HepG2 (cell line): ENCODE data around the gene POLG2. TPM values are rescaled to one million over a fixed set of nuclear protein-coding genes. Genes with fewer than 3 reads are reported as not detected.

Experiments
- CC2D1A ChIP-seq: sonication (generic); formaldehyde crosslinking; IDR thresholded peaks from 2 replicates; pipeline ENCODE4 v1.8.1; 2023; ENCODE audit warnings: mild to moderate bottlenecking, missing genetic modification reagents
- HIVEP1 ChIP-seq: sonication (generic); formaldehyde crosslinking; IDR thresholded peaks from 2 replicates; pipeline ENCODE4 v1.4.0; 2020; ENCODE audit warnings: mild to moderate bottlenecking, missing genetic modification reagents
- HNF4A ChIP-seq: sonication (generic); formaldehyde crosslinking; IDR thresholded peaks from 2 replicates; pipeline ENCODE4 v1.4.0; 2020; ENCODE audit warnings: missing genetic modification reagents
- HOXA9 ChIP-seq: sonication (generic); formaldehyde crosslinking; IDR thresholded peaks from 2 replicates; pipeline ENCODE4 v1.8.1; 2022; ENCODE audit warnings: missing genetic modification reagents, mild to moderate bottlenecking, moderate library complexity, borderline replicate concordance
- IKZF1 ChIP-seq: fragments of 450-650 bp; IDR thresholded peaks from 2 replicates; pipeline ENCODE4 v1.7.1; 2016
- NCOR1 ChIP-seq: fragments of 200-600 bp; sonication (generic); IDR thresholded peaks from 2 replicates; pipeline ENCODE4 v1.7.0; 2017; ENCODE audit warnings: antibody characterized with exemption, low read length, borderline replicate concordance
- REL ChIP-seq: sonication (generic); formaldehyde crosslinking; conservative IDR thresholded peaks from 2 replicates; pipeline ENCODE4 v1.8.0; 2022; ENCODE audit warnings: mild to moderate bottlenecking, missing genetic modification reagents, moderate library complexity
- TGIF2 ChIP-seq: IDR thresholded peaks from 2 replicates; pipeline ENCODE4 v1.6.1; 2016; ENCODE audit warnings: control low read depth, missing compliant biosample characterization
- ZBTB7B ChIP-seq: sonication (generic); formaldehyde crosslinking; IDR thresholded peaks from 2 replicates; pipeline ENCODE4 v1.4.0; 2020; ENCODE audit warnings: missing genetic modification reagents
- ZNF205 ChIP-seq: IDR thresholded peaks from 2 replicates; pipeline ENCODE4 v1.6.1; 2018; ENCODE audit warnings: missing biosample characterization, missing genetic modification reagents
- ZNF207 ChIP-seq: fragments of 450-650 bp; IDR thresholded peaks from 2 replicates; pipeline ENCODE4 v1.6.1; 2016; ENCODE audit warnings: antibody characterized with exemption, borderline replicate concordance
- ZNF329 ChIP-seq: sonication (generic); formaldehyde crosslinking; IDR thresholded peaks from 2 replicates; pipeline ENCODE4 v1.9.0; 2021; ENCODE audit warnings: low read depth, mild to moderate bottlenecking, missing genetic modification reagents
- ZNF354B ChIP-seq: sonication (generic); formaldehyde crosslinking; IDR thresholded peaks from 2 replicates; pipeline ENCODE4 v1.8.0; 2022; ENCODE audit warnings: mild to moderate bottlenecking, missing genetic modification reagents
- ZNF382 ChIP-seq: sonication (generic); formaldehyde crosslinking; IDR thresholded peaks from 2 replicates; pipeline ENCODE4 v1.5.0; 2020; ENCODE audit warnings: missing genetic modification reagents, mild to moderate bottlenecking, borderline replicate concordance
- ZNF549 ChIP-seq: sonication (generic); formaldehyde crosslinking; IDR thresholded peaks from 2 replicates; pipeline ENCODE4 v1.5.0; 2020; ENCODE audit warnings: missing genetic modification reagents
- ZNF674 ChIP-seq: sonication (generic); formaldehyde crosslinking; IDR thresholded peaks from 2 replicates; pipeline ENCODE4 v1.5.0; 2020; ENCODE audit warnings: low read depth, mild to moderate bottlenecking, missing genetic modification reagents
- ZNF746 ChIP-seq: sonication (generic); formaldehyde crosslinking; IDR thresholded peaks from 2 replicates; pipeline ENCODE4 v1.8.0; 2022; ENCODE audit warnings: mild to moderate bottlenecking, missing genetic modification reagents
- ZNF761 ChIP-seq: sonication (generic); formaldehyde crosslinking; conservative IDR thresholded peaks from 2 replicates; pipeline ENCODE4 v1.4.0; 2020; ENCODE audit warnings: mild to moderate bottlenecking, missing genetic modification reagents
- ZNF772 ChIP-seq: sonication (generic); formaldehyde crosslinking; IDR thresholded peaks from 2 replicates; pipeline ENCODE4 v1.5.0; 2020; ENCODE audit warnings: mild to moderate bottlenecking, missing genetic modification reagents
- ZSCAN20 ChIP-seq: sonication (generic); formaldehyde crosslinking; IDR thresholded peaks from 2 replicates; pipeline ENCODE4 v1.4.0; 2020; ENCODE audit warnings: missing genetic modification reagents, mild to moderate bottlenecking, borderline replicate concordance
- ZSCAN29 ChIP-seq: sonication (generic); formaldehyde crosslinking; conservative IDR thresholded peaks from 2 replicates; pipeline ENCODE4 v1.4.0; 2020; ENCODE audit warnings: mild to moderate bottlenecking, missing genetic modification reagents
- polyA plus RNA-seq, 8 experiments: library from polyadenylated mRNA; depleted of rRNA in 3 of 8; stranded (reverse) in 7 of 8; unstranded in 1 of 8; fragments of >200 nt; fragmentation: Illumina TruSeq in 4 of 8; extraction: Trizol in 4 of 8; gene quantifications; 2 replicates each; pipeline versions ENCODE4 v1.2.1 to v1.2.3, GENCODE V29; 2011 to 2016; ENCODE audit warnings: low read depth in 4 of 8, missing spikeins in 1 of 8, mixed read lengths in 1 of 8; ENCODE audit not compliant: insufficient read depth in 1 of 8
- total RNA-seq, 5 experiments: library from RNA; depleted of rRNA; stranded (reverse); fragments of >200 nt; fragmentation: Illumina TruSeq; extraction: Trizol; gene quantifications; 2 replicates each; pipeline ENCODE4 v1.2.3, GENCODE V29; 2016; ENCODE audit warnings: low read depth in 1 of 5
- TF ChIP-seq, protein P1 (sequence below): sonication (generic); formaldehyde crosslinking; IDR thresholded peaks from 2 replicates; pipeline ENCODE4 v1.4.0; 2020; ENCODE audit warnings: mild to moderate bottlenecking, missing genetic modification reagents
- TF ChIP-seq, protein P2 (sequence below): sonication (generic); formaldehyde crosslinking; IDR thresholded peaks from 2 replicates; pipeline ENCODE4 v1.8.1; 2022; ENCODE audit warnings: mild to moderate bottlenecking, missing genetic modification reagents
- TF ChIP-seq, protein P3 (sequence below): IDR thresholded peaks from 2 replicates; pipeline ENCODE4 v1.6.1; 2016
- TF ChIP-seq, protein P4 (sequence below): sonication (generic); formaldehyde crosslinking; IDR thresholded peaks from 2 replicates; pipeline ENCODE4 v1.4.0; 2020; ENCODE audit warnings: mild to moderate bottlenecking, missing genetic modification reagents

Gene POLG2
- total and polyA plus RNA-seq, 2 of the 13 experiments (the other 11 are each of a cell fraction or from before 2014, with no cell fraction given) = 21.1 to 25.5 TPM

DNA sequence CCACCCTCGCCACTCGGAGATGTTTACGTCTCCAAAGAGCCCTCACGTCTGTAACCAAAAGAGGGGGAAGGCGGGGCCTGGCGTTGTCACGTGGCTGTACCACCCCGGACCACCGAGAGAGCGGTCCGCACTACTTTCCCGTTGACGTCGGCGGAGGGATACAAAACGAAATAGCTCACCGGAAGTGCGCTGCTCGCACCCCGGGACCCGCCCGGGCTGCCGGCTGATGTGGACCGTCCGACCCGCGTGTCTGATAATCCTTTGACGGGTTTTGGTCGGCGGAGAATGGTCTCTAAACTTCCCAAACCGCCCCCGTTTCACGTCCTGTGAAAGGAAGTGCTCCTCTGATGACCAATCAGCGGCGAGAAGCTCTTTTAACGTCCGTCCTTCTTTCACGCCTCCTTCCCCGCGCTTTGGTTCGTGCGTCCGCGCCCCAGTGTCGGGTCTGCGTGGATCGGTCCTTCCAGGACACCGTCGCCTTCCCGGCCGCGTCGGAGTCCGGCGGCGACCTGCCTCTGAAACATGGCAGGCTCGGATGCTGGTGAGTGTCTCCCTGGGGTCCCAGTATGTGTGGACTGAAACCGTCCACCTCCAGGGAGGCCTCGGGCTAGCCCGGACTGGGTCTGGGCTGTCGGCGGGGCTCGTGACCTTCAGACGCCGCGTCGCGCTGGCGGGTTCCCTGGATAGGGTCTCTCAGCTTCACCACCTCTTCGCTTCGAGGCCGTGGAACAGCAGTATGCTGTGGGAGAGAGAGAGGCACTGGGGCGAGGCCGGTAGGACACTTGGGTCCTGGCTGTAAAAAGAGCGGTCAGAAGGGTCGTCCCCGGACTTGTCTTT lies 9.9 kb upstream of the POLG2 start, which contains the start of gene CEP95 (continued):
- TF ChIP-seq, protein P1, sequence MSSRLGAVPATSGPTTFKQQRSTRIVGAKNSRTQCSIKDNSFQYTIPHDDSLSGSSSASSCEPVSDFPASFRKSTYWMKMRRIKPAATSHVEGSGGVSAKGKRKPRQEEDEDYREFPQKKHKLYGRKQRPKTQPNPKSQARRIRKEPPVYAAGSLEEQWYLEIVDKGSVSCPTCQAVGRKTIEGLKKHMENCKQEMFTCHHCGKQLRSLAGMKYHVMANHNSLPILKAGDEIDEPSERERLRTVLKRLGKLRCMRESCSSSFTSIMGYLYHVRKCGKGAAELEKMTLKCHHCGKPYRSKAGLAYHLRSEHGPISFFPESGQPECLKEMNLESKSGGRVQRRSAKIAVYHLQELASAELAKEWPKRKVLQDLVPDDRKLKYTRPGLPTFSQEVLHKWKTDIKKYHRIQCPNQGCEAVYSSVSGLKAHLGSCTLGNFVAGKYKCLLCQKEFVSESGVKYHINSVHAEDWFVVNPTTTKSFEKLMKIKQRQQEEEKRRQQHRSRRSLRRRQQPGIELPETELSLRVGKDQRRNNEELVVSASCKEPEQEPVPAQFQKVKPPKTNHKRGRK (CRISPR knock-in tag) = no peak
- TF ChIP-seq, protein P2, sequence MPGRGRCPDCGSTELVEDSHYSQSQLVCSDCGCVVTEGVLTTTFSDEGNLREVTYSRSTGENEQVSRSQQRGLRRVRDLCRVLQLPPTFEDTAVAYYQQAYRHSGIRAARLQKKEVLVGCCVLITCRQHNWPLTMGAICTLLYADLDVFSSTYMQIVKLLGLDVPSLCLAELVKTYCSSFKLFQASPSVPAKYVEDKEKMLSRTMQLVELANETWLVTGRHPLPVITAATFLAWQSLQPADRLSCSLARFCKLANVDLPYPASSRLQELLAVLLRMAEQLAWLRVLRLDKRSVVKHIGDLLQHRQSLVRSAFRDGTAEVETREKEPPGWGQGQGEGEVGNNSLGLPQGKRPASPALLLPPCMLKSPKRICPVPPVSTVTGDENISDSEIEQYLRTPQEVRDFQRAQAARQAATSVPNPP (CRISPR knock-in tag) = peak; percentile 41
- TF ChIP-seq ZNF205 (CRISPR knock-in tag) (peak; percentile 45; the same call in 1 of the 2 replicates), ZSCAN29 (CRISPR knock-in tag) (peak; percentile 92), ZSCAN20 (CRISPR knock-in tag) (peak; percentile 78; the same call in 1 of the 2 replicates), IKZF1 (no peak), NCOR1 (peak; percentile 73; the same call in 1 of the 2 replicates), ZNF329 (CRISPR knock-in tag) (no peak), ZNF772 (CRISPR knock-in tag) (peak; percentile 48; the same call in 1 of the 2 replicates), ZNF761 (CRISPR knock-in tag) (peak; percentile 94), HIVEP1 (CRISPR knock-in tag) (peak; percentile 86), ZNF746 (CRISPR knock-in tag) (peak; percentile 43; the same call in 1 of the 2 replicates), REL (peak; percentile 93), ZNF354B (CRISPR knock-in tag) (peak; percentile 82; the same call in 1 of the 2 replicates), HOXA9 (peak; percentile 78; the same call in 1 of the 2 replicates), ZNF382 (CRISPR knock-in tag) (no peak), ZNF674 (CRISPR knock-in tag) (no peak), ZNF549 (0 out of 2 replicates have a peak, but pooled peaks have one; percentile 19), HNF4A (CRISPR knock-in tag) (peak; percentile 17; the same call in 1 of the 2 replicates), CC2D1A (CRISPR knock-in tag) (no peak), ZNF207 (no peak), TGIF2 (CRISPR knock-in tag) (peak; percentile 94), ZBTB7B (CRISPR knock-in tag) (peak; percentile 88)
- TF ChIP-seq, protein P3, sequence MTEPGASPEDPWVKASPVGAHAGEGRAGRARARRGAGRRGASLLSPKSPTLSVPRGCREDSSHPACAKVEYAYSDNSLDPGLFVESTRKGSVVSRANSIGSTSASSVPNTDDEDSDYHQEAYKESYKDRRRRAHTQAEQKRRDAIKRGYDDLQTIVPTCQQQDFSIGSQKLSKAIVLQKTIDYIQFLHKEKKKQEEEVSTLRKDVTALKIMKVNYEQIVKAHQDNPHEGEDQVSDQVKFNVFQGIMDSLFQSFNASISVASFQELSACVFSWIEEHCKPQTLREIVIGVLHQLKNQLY (CRISPR knock-in tag) = no peak; the same call in 1 of the 2 replicates
- TF ChIP-seq, protein P4, sequence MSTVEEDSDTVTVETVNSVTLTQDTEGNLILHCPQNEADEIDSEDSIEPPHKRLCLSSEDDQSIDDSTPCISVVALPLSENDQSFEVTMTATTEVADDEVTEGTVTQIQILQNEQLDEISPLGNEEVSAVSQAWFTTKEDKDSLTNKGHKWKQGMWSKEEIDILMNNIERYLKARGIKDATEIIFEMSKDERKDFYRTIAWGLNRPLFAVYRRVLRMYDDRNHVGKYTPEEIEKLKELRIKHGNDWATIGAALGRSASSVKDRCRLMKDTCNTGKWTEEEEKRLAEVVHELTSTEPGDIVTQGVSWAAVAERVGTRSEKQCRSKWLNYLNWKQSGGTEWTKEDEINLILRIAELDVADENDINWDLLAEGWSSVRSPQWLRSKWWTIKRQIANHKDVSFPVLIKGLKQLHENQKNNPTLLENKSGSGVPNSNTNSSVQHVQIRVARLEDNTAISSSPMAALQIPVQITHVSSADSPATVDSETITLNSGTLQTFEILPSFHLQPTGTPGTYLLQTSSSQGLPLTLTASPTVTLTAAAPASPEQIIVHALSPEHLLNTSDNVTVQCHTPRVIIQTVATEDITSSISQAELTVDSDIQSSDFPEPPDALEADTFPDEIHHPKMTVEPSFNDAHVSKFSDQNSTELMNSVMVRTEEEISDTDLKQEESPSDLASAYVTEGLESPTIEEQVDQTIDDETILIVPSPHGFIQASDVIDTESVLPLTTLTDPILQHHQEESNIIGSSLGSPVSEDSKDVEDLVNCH (CRISPR knock-in tag) = no peak; the same call in 1 of the 2 replicates
